BLaER1 treated with 17β-estradiol and CSF1 and Interleukin-3, amounts not matched to agents 10 nM and 100 nM (cell line): ENCODE measurements around the gene KCTD21.
A peak's percentile ranks its signal among the peaks of the same experiment; 100 is the strongest.

ENCODE experiments used
- H3K27ac ChIP-seq, 11 experiments: shearing (Covaris generic); formaldehyde crosslinking; 2 replicates each; pipeline ENCODE4 v1.8.1; 2022
- H3K27me3 ChIP-seq, 11 experiments: shearing (Covaris generic); formaldehyde crosslinking; 2 replicates each; pipeline ENCODE4 v1.8.1; 2022
- H3K36me3 ChIP-seq, 11 experiments: shearing (Covaris generic); formaldehyde crosslinking; 2 replicates each; pipeline ENCODE4 v1.8.1; 2022
- H3K4me1 ChIP-seq, 10 experiments: shearing (Covaris generic); formaldehyde crosslinking; 2 replicates each; pipeline ENCODE4 v1.8.1; 2022
- H3K4me2 ChIP-seq, 11 experiments: shearing (Covaris generic); formaldehyde crosslinking; 2 replicates each; pipeline ENCODE4 v1.8.1; 2022
- H3K4me3 ChIP-seq, 10 experiments: shearing (Covaris generic); formaldehyde crosslinking; 2 replicates each; pipeline ENCODE4 v1.8.1; 2022
- H3K9ac ChIP-seq, 11 experiments: shearing (Covaris generic); formaldehyde crosslinking; 2 replicates each; pipeline ENCODE4 v1.8.1; 2022
- H3K9me3 ChIP-seq, 11 experiments: shearing (Covaris generic); formaldehyde crosslinking; replicated peaks in 1 of 11; 2 replicates each; pipeline ENCODE4 v1.8.1; 2022
- H4K20me1 ChIP-seq, 11 experiments: shearing (Covaris generic); formaldehyde crosslinking; 2 replicates each; pipeline ENCODE4 v1.8.1; 2022
- Cebpa-rat ChIP-seq, 11 experiments: shearing (Covaris generic); IDR thresholded peaks; 2 replicates each; pipeline ENCODE4 v1.8.1; 2022

Gene KCTD21

GRCh38 chr11:78139422-78140391 lies 48.7 kb downstream of the KCTD21 start, which contains the start of gene ALG8:
Gene ALG8 (minus strand): TSS chr11:78139626. CDS start chr11:78139588, 38 bp downstream.
- Histone ChIP-seq H3K27ac (peak within 1 kb of the TSS; percentile 50 to 98 (median 94)), H3K4me3 (peak within 1 kb of the TSS; percentile 69 to 88 (median 77)), H4K20me1 (no peaks in the 10 kb centered on the region; a peak in 1 of 22 replicates), H3K4me1 (peaks cover 33 to 51% (median 44%) of the 10 kb centered on the region in 10 experiments), H3K9me3 (peaks cover 0 to 13% (median 6%) of the 10 kb centered on the region in 11 experiments; a peak in 10 of 22 replicates), H3K36me3 (peaks cover 0 to 36% (median 34%) of the 10 kb centered on the region in 11 experiments; a peak in 20 of 22 replicates), H3K9ac (peak within 1 kb of the TSS; percentile 79 to 95 (median 90)), H3K27me3 (no peaks in the 10 kb centered on the region), H3K4me2 (peak within 1 kb of the TSS; percentile 81 to 97 (median 89))
- TF ChIP-seq Cebpa-rat (IDR thresholded peaks at IDR 0.05): peak in 8 of 11 experiments; percentile 20 to 91 (median 70); a peak in 13 of 22 replicates

DNA sequence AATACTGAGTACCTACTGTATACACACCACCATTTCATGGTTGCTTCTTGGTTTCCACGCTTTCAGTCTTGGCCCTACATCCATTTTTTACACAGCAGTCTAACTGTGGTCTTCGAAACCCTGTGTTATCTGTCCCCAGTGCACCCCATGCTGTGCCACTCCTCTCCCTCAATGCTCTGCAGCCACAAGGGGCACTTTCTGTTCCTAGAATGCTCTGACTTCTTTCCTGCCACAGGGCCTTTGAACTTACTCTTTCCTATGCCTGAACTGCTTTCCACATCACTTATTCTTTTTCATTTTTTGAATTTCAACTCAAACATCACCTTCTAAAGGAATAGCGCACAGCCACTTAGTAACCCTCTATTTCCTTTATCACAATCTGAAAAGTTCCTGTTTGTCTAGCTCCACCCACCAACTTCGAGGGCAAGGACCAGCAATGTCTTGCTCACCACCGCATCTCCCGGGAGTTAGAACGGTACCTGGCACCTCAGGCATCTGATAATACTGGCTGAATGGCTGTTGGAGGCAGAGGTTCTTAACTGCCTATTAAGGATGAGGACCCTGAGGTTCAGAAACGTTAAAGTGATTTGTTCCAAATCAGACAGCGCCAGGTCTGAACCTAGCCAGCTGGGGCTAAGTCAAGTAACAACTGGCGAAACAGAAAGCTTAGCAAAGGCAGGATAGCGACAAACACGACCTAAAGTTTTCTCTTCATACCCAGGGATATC lies 49.6 kb downstream of the KCTD21 start:
- Histone ChIP-seq H3K4me1 (peaks cover 32 to 49% (median 41%) of the 10 kb centered on the region in 10 experiments), H3K9ac (peak overlapping the region; percentile 79 to 95 (median 90)), H3K9me3 (peaks cover 0 to 22% (median 14%) of the 10 kb centered on the region in 11 experiments; a peak in 15 of 22 replicates), H4K20me1 (no peaks in the 10 kb centered on the region; a peak in 1 of 22 replicates), H3K4me2 (peak overlapping the region; percentile 81 to 97 (median 89)), H3K4me3 (peak overlapping the region; percentile 69 to 88 (median 77)), H3K27ac (peak overlapping the region; percentile 50 to 98 (median 94)), H3K27me3 (no peaks in the 10 kb centered on the region), H3K36me3 (peaks cover 4 to 45% (median 43%) of the 10 kb centered on the region in 11 experiments; a peak in 21 of 22 replicates)
- TF ChIP-seq Cebpa-rat (IDR thresholded peaks at IDR 0.05): no peak

DNA sequence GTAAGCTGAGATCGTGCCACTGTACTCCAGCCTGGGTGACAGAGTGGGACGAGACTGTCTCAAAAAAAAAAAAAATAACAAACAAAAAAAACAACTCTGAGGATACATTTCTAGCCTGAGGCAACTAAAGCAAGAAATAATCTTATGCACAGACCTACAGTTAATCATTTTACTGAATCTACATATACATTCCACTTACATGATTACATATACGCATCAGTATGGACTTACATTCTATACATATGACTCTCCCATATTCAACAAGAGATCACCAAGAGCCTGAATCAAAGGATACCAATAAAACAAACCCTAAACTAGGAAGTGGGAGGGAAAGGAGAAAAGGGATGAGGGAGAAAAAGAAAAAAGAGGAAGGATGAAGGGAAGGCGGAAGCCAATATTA lies 50.1 kb downstream of the KCTD21 start:
- Histone ChIP-seq H3K27me3 (no peaks in the 10 kb centered on the region), H3K4me3 (peak overlapping the region in 9 of 10 experiments; percentile 69 to 88 (median 77); a peak in 17 of 20 replicates), H3K4me2 (peak overlapping the region; percentile 81 to 97 (median 89)), H3K27ac (peak overlapping the region in 8 of 11 experiments; percentile 86 to 98 (median 94); a peak in 11 of 22 replicates), H3K9ac (peak overlapping the region in 2 of 11 experiments; percentile 89 to 93; a peak in 5 of 22 replicates), H3K36me3 (peaks cover 4 to 50% (median 48%) of the 10 kb centered on the region in 11 experiments; a peak in 21 of 22 replicates), H4K20me1 (no peaks in the 10 kb centered on the region; a peak in 1 of 22 replicates), H3K4me1 (peaks cover 26 to 44% (median 35%) of the 10 kb centered on the region in 10 experiments), H3K9me3 (peaks cover 0 to 26% (median 17%) of the 10 kb centered on the region in 11 experiments; a peak in 15 of 22 replicates)
- no peak for TF ChIP-seq Cebpa-rat (IDR thresholded peaks at IDR 0.05)

GRCh38 chr11:78132475-78132874 lies 56.0 kb downstream of the KCTD21 start:
- peaks cover 0 to 9% (median 0%) of the 10 kb centered on the region in 10 experiments; a peak in 1 of 20 replicates for H3K4me1 ChIP-seq

GRCh38 chr11:78131956-78132355 lies 56.5 kb downstream of the KCTD21 start:
- peaks cover 0 to 19% (median 0%) of the 10 kb centered on the region in 11 experiments; a peak in 2 of 22 replicates for H4K20me1 ChIP-seq
- TF ChIP-seq Cebpa-rat (IDR thresholded peaks at IDR 0.05): no peak
- H3K4me3 ChIP-seq: no peak overlapping the region
- H3K36me3 ChIP-seq: peaks cover 4 to 48% (median 40%) of the 10 kb centered on the region in 11 experiments; a peak in 21 of 22 replicates
- H3K27ac ChIP-seq: no peak overlapping the region
- H3K9me3 ChIP-seq: peaks cover 0 to 26% (median 17%) of the 10 kb centered on the region in 11 experiments; a peak in 15 of 22 replicates
- no peak overlapping the region for H3K4me2 ChIP-seq
- no peak overlapping the region for H3K9ac ChIP-seq
- H3K27me3 ChIP-seq: no peaks in the 10 kb centered on the region
- H3K4me1 ChIP-seq: peaks cover 0 to 3% (median 0%) of the 10 kb centered on the region in 10 experiments; a peak in 1 of 20 replicates

More at GRCh38 chr11:78132475-78132874, 56.0 kb downstream of the KCTD21 start:
- H3K4me3 ChIP-seq: no peak overlapping the region
- no peaks in the 10 kb centered on the region for H3K27me3 ChIP-seq
- peaks cover 0 to 19% (median 0%) of the 10 kb centered on the region in 11 experiments; a peak in 2 of 22 replicates for H4K20me1 ChIP-seq
- H3K9ac ChIP-seq: no peak overlapping the region
- H3K36me3 ChIP-seq: peaks cover 4 to 48% (median 45%) of the 10 kb centered on the region in 11 experiments; a peak in 21 of 22 replicates
- peaks cover 0 to 26% (median 17%) of the 10 kb centered on the region in 11 experiments; a peak in 15 of 22 replicates for H3K9me3 ChIP-seq
- no peak for TF ChIP-seq Cebpa-rat (IDR thresholded peaks at IDR 0.05)
- H3K27ac ChIP-seq: no peak overlapping the region
- H3K4me2 ChIP-seq: no peak overlapping the region

GRCh38 chr11:78127403-78127802 lies 61.0 kb downstream of the KCTD21 start:
- no peak for TF ChIP-seq Cebpa-rat (IDR thresholded peaks at IDR 0.05)
- Histone ChIP-seq H4K20me1 (peaks cover 0 to 19% (median 0%) of the 10 kb centered on the region in 11 experiments; a peak in 1 of 22 replicates), H3K27ac (no peak overlapping the region), H3K4me3 (no peak overlapping the region), H3K4me2 (no peak overlapping the region), H3K36me3 (peaks cover 16 to 45% (median 27%) of the 10 kb centered on the region in 11 experiments), H3K27me3 (no peaks in the 10 kb centered on the region), H3K9me3 (no peaks in the 10 kb centered on the region), H3K4me1 (no peaks in the 10 kb centered on the region), H3K9ac (no peak overlapping the region)
